Kidney epithelial cell (primary cell): ENCODE measurements around the gene TNFAIP2. TPM values are rescaled to one million over a fixed set of nuclear protein-coding genes. Genes with fewer than 3 reads are reported as not detected.

ENCODE experiments used
- DNase-seq: peaks from one replicate; pipeline ENCODE4 v3.0.0-alpha.2; 2010; ENCODE audit warnings: low read depth
- H3K27me3 ChIP-seq: 2 replicates; pipeline ENCODE4 v1.6.0; 2011; ENCODE audit warnings: low read length; ENCODE audit not compliant: control insufficient read depth, insufficient read depth
- H3K36me3 ChIP-seq: 2 replicates; pipeline ENCODE4 v1.5.1; 2011; ENCODE audit warnings: low read length; ENCODE audit not compliant: control insufficient read depth, insufficient read depth
- H3K4me3 ChIP-seq: 2 replicates; pipeline ENCODE4 v1.5.1; 2011; ENCODE audit warnings: low read depth, mild to moderate bottlenecking, control low read depth, low read length
- CTCF ChIP-seq: IDR thresholded peaks from 2 replicates; pipeline ENCODE4 v1.5.1; 2011; ENCODE audit warnings: mild to moderate bottlenecking, moderate library complexity, low read length, control low read depth, inconsistent platforms; ENCODE audit not compliant: insufficient read depth, poor library complexity, severe bottlenecking
- total RNA-seq: library from RNA; depleted of rRNA; stranded (reverse); fragments of >200 nt; gene quantifications from 2 replicates; pipeline ENCODE4 v1.2.3, GENCODE V29; 2015

The TNFAIP2 gene
- total RNA-seq, 1 donor from 2014 or later, result 152 TPM

DNA sequence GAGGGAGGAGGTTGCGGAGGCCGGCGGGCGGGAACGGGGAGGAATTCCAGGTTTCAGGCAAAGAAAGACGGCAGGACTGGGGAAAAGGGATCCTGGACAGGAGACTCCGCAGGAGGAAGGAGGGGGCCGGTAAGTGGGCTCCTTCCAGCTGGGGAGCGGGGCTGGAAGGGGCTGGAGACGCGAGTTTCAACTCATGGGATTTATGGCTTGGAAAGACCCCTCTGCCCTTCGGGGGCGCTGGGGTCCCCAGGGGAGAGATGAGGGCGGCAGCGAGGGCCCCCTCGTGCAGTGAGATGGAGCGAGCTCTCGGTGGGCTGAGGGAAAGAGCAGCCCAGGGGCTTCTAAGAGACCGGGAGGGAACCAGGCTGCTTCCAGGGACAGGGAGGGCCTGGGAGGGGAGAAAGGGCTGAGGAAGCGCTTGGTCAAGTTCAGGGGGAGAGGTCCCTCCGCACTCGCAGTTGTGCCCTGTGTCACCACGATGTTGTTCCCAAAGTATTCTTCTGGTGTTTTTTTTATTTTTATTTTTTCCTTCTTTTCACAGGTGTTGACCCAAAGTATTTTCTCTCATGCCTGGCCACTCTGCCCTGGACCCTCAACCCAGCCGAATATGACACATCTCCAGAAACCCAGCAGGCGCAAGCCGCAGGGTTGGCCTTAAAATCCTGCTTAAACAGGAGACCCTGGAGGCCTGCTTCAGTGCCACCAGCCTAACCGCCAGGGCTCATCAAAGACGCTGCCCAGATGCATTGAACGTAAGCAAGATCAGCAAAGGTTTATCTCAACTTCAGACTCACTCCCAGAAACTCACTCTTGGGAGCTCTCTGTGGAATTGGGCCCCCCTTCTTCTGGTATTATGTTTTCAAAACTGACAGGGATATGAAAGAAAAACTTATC, 16.1 kb downstream of the TNFAIP2 start:
- Histone ChIP-seq H3K4me3 (no peak overlapping the region), H3K36me3 (no peaks in the 10 kb centered on the region), H3K27me3 (no peaks in the 10 kb centered on the region)
- no peak for DNase-seq
- no peak for TF ChIP-seq CTCF

GRCh38 chr14:103140316-103141109, 17.3 kb downstream of the TNFAIP2 start:
- H3K36me3 ChIP-seq, result no peaks in the 10 kb centered on the region
- H3K4me3 ChIP-seq, result no peak overlapping the region
- peak; percentile 86 for DNase-seq
- no peak for TF ChIP-seq CTCF
- H3K27me3 ChIP-seq, result no peaks in the 10 kb centered on the region

- no peak for DNase-seq
- no peak overlapping the region for H3K4me3 ChIP-seq
- TF ChIP-seq CTCF, result peak; percentile 77
- H3K36me3 ChIP-seq, result no peaks in the 10 kb centered on the region
- H3K27me3 ChIP-seq, result no peaks in the 10 kb centered on the region
These were observed 18.0 kb downstream of the TNFAIP2 start for GRCh38 chr14:103141117-103141796.

DNA sequence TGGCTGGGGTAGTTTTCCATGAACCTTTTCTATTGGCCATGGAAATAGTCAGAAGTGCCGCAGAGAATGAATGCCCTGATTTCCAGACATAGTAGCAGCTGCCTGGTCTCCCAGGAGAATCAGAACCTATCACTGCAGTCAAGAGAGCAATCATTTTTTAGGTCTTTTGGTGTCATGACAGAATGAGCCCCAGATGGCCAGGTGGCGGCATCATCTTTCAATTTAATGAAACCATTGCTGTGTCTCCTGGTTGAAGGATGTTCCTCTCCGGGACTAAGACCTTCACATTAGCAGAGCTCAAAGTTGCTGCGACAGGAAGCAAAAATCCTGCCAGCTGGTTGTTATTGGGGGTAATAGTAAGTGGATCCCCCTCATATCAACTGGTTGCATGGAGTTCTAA, 18.8 kb downstream of the TNFAIP2 start:
- no peak for TF ChIP-seq CTCF
- Histone ChIP-seq H3K36me3 (no peaks in the 10 kb centered on the region), H3K4me3 (no peak overlapping the region), H3K27me3 (no peaks in the 10 kb centered on the region)
- DNase-seq, result no peak

GRCh38 chr14:103142721-103143302, 19.6 kb downstream of the TNFAIP2 start:
- no peak overlapping the region for H3K4me3 ChIP-seq
- no peak for DNase-seq
- no peaks in the 10 kb centered on the region for H3K36me3 ChIP-seq
- no peak for TF ChIP-seq CTCF
- no peaks in the 10 kb centered on the region for H3K27me3 ChIP-seq
